CD4-positive, alpha-beta T cell treated with Interleukin-1 beta for 1 hour (primary cell): Measurements from ENCODE around the gene ETV3L.
"Not testable (repeated sequence)": the region's sequence is repeated elsewhere in the genome, so short reads cannot be mapped to it uniquely, and the experiment has no call there.

Source experiments
- DNase-seq, 2 donors: peaks; one replicate each; pipeline ENCODE4 v3.0.0-alpha.2; 2020 to 2022

ETV3L gene

GRCh38 chr1:157069601-157070000 lies 30.0 kb downstream of the ETV3L start:
- DNase-seq = no peak

GRCh38 chr1:157059241-157059640 lies 40.4 kb downstream of the ETV3L start:
- DNase-seq = not testable (repeated sequence)

GRCh38 chr1:157056269-157056668 lies 43.3 kb downstream of the ETV3L start:
- no peak for DNase-seq

DNA sequence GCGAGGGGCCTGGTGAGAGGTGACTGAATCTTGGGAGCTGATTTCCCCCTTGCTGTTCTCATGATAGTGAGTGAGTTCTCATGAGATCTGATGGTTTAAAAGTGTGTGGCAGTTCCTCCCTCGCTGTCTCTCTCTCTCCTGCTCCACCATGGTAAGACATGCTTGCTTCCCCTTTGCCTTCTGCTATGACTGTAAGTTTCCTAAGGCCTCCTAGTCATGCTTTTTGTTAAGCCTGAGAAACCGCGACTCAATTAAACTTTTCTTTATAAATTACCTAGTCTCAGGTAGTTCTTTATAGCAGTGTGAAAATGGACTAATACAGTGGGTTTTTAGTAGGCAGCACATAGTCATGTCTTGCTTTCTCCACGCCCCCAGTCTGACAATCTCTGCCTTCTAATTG lies 43.9 kb downstream of the ETV3L start:
- not testable (repeated sequence) for DNase-seq

GRCh38 chr1:157050836-157051235 lies 48.8 kb downstream of the ETV3L start:
- no peak for DNase-seq

GRCh38 chr1:157047062-157047410 lies 52.6 kb downstream of the ETV3L start:
- DNase-seq = no peak

GRCh38 chr1:157045250-157046218 lies 54.1 kb downstream of the ETV3L start, which contains the start of gene ARHGEF11:
TSS of gene ARHGEF11 (minus strand) at chr1:157045742. CDS start at chr1:157044330, 1,412 bp downstream.
- peak; percentile 13 to 29 for DNase-seq

GRCh38 chr1:157044326-157044725 lies 55.3 kb downstream of the ETV3L start:
- no peak for DNase-seq

DNA sequence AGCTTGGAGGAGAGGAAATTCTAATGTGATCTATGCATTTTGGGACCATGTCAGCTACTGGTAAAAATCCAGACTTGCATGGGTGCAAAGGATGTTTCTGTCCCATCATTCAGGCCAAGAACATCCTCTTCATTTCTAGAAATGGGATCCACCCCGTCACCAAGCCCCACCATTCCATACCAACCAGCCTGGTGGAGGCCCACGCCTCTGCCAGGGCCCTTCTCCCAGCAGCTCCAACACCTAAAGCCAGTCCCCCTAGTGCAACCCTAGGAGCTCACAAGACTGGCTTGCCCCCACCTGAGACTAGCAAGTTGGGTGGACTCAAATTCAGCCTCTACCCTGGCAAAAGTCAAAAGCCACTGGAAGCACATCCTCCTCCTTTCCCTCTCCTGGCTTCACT lies 55.9 kb downstream of the ETV3L start:
- DNase-seq = no peak

DNA sequence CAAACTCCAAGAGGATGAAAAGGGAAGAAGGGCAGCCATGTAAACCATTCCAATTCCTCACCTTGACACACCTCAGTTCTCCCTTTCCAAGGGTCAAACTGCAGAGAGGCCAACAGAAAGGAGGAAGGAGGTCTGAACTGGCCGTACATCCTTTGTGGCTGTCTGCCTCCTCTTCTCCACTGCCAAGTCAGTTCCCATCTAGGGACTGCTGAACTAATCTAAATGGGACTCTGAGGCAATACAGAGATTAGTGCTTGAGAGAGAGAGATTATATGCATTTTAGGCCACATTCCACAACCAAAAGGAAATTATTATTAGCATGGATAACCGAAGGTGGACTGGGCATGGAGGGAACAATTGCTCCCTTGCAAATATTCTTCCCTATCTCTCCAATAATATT lies 56.8 kb downstream of the ETV3L start:
- DNase-seq = no peak
